ENCODE data around the gene CELF2.
A peak's percentile ranks its signal among the peaks of the same experiment; 100 is the strongest.

The CELF2 gene

DNA sequence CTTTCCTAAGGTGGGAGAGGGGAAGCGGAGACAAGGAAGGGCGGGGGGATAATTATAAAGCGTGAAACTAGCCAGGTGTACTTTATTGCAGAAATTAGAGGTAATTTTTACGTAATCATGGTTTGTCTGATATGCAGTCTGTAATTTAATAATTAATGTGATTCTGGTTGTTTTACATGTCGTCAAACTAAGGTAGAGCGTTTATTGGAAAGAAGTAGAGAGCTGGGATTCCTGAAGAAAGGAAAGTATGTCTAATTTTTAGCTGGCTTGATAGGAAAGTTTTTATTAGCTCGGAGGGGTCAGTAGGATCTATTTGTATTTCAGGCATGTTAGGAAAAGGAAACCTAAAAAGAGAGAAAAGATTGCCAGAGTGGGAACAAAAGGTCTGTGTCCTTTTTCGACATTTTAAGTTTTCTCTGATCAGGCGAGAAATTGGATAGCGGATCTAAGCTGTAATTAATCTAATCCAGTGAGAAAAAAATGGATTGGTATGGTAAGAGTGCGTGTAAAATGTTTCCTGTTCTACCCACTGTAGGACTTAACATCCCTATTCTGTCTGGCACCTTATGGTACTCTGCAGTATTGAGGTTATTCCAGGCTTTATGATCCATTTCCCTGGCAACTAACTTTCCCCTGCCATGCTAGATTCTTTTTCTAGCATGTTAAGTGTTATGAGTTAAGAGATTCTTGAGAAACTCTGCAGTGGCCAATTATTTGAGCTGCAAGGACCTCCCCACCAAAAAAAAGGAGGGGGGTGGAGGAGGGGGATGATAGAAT lies 1.4 kb downstream of the CELF2 start:
- no peak for DNase-seq
- intact Hi-C loops (cut with DNase I) = no loop called here

DNA sequence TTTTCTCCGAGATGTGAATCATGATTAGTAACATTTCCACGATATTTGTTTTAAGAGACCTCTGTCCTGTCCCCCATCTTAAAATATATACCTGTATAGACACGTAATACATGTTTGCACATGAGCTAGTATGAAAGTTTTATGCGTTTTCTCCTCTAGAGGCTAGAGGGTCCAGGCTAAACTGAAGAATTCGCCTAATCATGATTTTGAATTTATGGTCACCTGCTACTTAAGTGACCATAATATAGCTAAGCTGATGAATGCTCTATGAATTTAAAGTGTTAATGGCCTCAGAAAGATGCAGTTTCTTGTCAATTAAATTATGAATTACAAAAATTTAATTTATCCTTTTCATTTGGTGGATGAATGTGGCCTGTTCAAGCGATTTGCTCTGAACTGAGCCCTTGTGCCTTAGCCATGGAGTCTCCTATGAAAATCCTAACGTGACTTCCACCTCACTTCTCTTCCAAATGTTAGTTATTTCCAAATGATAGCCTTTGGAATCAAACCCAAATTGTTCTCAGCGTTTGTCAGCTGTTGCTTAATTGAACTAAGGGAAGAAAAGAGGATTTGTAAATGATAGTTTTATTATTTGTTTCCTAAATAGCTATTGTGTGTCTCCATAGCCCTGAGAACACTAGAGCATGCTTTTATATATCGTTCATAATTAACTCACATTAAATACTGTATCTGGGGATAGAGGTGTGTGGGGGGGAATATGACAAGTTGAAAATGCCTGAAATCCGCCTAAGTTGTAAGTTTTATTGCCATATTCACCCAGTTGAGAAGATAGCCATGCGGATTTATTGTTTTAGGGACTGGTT lies 2.3 kb downstream of the CELF2 start:
- intact Hi-C loops (cut with DNase I) = no loop called here
- no peak for DNase-seq

DNA sequence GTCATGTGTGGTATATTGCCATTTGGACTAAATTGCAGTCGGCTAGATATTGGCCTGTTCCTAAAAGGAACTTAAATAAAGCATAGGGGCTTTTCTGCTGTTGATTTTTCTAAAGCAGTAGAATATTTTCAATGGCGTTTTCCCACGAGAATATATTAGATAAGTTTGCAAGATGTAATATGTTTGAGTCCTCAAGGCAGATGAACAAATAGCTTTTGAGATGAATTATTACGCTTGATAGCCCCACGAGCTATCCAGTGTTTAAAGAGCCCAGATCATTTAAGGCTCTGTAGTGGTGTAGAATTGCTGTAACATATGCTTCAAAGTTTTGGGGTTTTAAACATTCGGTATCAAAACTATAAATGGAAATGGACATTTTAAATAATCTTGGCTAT lies 2.9 kb downstream of the CELF2 start:
- intact Hi-C loops (cut with DNase I) = no loop called here
- DNase-seq = no peak

DNA sequence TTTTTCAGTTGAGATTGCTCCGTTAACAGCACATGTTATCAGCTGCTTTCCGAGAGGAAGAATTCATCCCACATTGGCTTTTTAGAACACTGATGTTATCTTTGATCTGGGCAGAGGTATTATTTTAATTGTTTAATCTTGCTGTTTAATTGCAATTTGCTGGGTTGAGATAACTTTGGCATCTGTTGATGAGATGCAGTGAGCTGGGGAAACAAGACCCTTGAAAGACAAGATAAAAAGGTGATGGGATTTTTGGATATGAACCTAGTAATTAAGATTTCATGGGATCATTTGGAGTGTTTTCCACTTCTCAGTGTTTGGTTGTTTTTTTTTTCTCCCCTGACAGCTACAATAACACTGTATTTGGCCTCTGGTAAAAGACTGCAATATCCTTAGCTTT lies 4.5 kb downstream of the CELF2 start:
- DNase-seq = no peak
- intact Hi-C loops (cut with DNase I) = no loop called here

DNA sequence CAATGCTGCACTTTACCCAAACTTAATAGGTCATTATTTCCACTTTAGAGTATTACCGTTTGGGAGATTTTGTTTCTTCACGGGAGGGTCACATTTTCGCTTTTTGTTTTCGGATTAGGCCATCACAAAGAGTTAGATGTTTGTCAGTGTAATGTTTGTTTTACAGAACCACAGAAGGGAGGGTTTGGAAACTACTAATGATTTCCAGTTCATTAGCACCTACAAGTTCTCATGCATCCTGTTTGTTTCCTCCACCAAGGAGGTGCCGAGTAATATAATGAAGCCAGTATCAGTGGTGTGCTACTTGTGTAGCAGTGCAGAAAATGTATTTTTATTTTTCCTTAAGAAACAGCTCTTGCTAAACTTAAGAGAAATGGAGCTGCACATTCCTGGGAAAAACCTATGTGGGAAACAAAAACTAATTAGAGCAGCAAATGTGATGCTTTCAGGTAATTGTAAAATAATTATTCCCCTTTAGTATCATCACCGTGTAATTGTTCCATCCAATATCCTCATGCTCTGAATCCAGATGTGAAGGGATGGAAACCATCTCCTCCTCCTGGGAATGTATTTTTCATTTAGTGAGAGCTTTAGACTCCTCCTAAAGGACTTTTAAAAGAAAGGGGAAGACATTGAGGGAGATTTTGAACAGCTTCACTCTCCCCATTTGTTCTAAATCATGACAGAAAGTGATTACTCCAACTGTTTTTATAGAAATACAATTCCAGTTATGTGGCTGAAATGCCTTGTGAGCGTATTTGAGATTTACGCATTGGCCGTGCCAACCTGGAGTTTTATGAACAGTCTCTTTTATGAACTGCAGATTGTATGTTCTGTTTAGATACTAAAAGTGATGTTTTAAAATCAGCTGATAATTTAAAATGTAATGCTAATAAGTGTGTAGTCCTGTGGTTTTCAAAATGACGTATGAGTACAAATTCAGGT lies 5.6 kb downstream of the CELF2 start:
- DNase-seq = no peak
- intact Hi-C loops (cut with DNase I) = no loop called here

DNA sequence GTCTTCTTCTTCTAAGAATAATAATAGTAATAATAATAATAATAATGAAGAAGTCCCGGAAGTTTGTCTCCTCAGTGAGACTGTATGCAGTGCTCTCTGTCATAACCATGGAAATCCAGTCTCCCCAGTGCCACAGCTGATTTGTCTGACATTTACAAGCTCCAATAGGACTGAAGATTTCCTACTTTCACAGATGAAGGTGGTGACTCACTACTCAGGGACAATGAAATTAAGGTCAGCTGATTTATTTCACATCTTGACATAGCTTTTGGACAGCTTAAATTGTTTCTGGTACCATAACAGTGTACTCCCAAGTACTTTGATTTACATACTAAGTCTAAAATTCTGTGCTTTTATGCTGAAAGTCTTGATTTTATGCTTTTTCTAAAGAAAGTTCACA lies 6.9 kb downstream of the CELF2 start:
- intact Hi-C loops (cut with DNase I) = no loop called here
- no peak for DNase-seq

DNA sequence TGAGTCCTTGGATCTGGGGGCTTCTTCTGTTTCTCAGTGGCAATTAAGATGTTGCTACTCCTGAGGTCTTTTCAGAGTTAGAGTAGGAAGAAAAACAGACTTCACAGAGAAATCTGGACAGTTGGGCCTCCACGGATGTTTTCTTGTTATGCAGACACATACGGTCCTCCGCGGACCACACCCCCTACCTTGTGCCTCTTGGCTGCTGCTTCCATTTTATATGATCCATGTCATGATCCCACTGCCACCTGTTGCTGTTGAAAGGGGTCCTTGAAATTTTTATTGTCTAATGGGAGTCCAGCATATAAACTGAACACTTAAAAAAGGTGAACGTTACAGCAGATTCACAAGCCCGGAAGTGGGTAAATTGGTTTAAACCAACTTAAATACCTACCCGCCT lies 8.3 kb downstream of the CELF2 start:
- no peak for DNase-seq
- intact Hi-C loops (cut with DNase I) = no loop called here

DNA sequence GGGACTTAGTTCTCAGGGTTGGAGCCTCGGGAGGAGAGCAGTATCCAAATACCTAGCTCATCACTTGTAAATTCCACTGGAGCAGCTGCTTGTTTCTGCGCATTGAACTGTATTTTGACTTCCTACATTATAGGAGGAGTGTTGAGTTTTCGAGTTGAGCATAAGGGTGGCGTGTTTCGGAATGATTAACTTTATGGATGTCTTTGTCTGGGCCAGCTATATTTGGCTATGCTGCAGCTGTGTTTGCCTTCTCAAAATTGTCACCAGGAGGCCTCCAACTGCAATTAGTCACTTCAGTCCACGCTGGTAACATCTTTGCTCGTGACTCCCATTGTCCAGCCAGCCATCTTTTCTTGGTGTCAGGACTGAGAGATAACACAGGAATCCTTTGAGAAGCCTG lies 9.1 kb downstream of the CELF2 start:
- no peak for DNase-seq
- intact Hi-C loops (cut with DNase I) = no loop called here

DNA sequence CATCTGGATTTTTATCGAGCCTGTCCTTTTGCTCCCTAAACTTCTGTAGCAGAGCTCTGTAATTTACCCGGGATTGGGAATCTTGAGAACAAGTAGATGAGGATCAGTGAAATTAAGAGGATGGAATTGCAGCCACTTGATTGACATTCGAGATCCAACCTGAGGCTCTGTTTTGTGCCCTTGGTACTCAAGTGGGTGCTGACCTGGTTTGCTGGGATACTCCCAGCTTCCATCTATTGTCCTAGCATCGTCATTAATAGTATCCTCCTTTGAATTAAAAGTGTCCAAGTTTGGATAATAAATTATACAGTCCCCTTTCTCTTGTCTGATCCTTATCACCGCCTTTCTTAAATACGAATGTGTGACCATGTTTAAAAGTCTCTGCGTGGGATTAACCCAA lies 17.1 kb downstream of the CELF2 start:
- no peak for DNase-seq
- intact Hi-C loops (cut with DNase I) = no loop called here

DNA sequence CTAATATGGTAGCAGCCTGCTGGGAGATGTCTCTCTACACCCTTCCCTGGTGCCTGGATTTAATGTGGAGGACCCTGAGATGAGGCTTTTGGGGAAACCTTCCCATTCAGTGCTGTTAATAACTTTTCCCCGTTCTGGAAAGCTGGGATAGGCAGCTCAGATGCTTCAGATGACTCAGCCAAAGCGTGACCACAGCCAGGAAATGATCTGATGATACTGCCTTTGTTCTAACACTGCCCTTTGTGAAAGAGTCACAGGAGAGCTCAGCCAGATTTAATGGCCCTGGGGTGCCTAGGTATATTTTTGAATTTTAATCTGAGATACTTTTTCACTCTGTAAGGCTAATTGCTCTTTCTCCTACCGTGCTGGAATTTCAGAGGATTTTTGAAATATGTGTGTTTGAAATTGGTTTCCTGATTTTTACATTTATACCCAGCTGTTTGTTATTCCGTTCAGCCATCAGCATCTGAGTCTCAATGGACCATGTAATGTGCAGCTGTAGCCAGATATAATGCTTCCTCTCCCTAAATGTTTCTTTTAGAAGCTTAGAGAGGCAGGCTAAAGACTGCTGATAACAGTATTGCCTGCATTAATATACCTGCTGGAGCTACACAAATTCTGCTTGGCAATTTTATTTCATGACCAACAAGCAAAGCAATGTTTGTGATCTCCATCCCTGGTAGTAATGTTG lies 17.8 kb downstream of the CELF2 start:
- DNase-seq = no peak
- intact Hi-C loops (cut with DNase I) = no loop called here

DNA sequence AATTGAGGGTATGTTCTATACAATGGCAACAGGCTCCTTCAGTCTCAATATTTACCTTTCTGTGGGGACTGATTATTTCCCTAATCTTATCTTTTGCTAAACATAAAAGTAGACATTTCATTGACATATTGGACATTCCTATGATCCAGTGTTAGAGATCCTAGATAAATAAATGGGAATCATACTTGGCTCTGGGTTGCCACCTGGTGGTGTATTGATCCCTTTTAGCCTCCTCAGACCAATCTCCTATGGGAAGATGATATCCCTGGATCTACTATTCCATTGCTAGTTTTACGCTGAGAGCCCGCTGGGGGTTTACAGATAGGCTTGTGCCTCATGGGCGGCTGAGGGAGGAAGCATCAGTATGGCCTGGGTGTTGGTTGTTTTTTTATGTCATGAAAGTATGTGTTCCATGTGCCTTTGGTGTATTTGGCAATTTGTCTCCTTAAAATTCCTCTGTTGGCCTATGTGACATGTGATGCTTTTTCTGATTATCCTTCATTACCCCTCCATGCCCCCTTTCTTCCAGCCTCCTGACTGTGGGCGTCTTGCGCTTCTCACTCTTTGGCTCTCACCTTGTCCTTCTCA lies 18.8 kb downstream of the CELF2 start:
- DNase-seq = peak in 10 of 42 donors; percentile 31 to 68 (median 48)
- intact Hi-C loops (cut with DNase I) = no loop called here

DNA sequence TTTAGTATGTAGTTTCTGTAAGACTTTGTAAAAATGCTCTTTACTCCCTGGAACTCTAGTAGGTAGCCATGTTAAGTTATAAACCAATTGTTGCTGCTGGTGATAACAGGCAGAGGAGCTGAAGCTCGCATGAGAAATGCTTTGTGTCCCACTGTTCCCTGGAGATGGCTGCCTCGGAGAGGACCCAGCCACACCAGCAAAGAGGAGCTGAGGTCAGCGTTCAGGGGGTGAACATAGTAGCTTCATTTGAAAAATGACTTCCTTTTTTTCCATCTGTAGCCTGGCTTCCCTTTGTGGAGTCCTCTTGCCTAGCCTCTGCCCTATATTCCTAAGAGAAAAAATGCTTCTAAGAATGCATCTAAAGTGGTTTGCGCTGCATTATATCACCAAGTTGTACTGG lies 20.3 kb downstream of the CELF2 start:
- intact Hi-C loops (cut with DNase I) = no loop called here
- DNase-seq = no peak

DNA sequence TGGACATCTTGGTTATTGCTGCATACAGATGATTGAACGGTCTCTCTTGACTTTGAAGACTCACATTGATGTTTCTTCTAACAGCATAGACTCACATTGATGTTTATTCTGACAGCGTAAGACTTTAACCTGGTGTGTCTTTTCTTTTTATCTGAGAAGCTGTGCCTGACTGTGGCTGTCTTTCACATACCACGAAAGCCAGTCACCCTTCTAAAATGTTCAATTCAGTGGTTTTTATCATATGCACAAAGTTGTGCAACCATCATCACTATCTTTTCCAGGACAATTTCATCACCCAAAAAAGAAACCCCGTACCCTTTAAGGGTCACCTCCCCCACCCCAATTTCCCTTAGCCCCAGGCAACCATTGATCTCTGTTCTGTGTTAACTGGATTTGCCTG lies 24.7 kb downstream of the CELF2 start:
- intact Hi-C loops (cut with DNase I) = loop anchor here (10.0 kb wide), 1 partner anchor 162 kb away; no protein-coding TSS in a partner anchor

DNA sequence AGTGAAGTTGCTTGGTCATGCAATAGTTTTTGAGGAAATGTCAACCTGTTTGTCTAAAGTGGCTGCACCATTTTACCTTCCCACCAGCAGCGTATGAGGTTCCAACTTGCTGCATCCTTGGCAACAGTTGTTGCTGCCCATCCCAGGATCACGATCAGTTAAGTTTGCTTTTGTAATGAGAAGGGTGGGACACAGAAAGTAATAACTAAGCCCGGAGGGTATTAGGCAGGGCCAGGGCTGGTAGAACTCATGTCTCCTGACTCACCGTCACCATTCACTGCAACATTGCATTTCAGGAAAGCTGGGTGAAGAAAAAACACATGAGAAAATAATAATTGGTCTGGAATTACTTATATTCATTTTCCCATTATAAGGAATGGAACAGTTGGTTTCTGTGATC lies 25.4 kb downstream of the CELF2 start:
- intact Hi-C loops (cut with DNase I) = loop anchor here (10.0 kb wide), 1 partner anchor 162 kb away; no protein-coding TSS in a partner anchor
- no peak for DNase-seq

More for the DNA sequence above, 24.7 kb downstream of the CELF2 start:
- no peak for DNase-seq

DNA sequence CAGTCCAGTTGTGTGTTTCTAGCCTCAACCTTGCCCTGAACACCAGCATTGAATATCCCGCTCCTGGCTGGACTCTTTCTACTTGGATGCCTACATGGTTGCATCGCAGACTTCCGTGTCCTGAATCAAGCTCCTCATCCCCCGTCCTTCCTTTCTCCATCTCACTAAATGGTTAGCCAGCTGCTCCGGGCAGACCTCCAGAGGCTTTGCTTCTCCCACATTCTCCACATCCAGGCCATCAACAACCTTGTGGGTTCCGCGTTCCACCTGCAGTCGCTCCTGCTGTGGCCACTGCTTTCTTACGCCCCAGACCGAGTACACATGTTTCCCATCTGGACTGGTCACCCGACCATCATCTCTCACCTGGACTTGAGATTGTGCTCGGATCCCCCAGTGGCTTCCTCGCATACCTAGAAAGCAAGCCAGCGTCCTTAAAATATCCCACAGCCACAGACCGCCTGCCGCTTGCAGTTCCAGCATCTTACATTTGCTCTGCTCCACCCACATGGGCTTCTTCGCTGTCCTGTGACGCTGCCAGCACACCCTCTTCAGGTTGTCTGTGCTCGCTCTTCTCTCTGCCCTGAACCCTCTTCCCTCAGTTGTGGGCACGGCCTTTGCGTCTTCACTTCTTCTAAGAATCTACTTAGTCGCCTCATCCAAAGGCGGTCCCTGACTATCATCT lies 25.9 kb downstream of the CELF2 start:
- peak in 10 of 42 donors; percentile 33 to 68 (median 49) for DNase-seq
- intact Hi-C loops (cut with DNase I) = loop anchor here (10.0 kb wide), 1 partner anchor 161 kb away; no protein-coding TSS in a partner anchor

DNA sequence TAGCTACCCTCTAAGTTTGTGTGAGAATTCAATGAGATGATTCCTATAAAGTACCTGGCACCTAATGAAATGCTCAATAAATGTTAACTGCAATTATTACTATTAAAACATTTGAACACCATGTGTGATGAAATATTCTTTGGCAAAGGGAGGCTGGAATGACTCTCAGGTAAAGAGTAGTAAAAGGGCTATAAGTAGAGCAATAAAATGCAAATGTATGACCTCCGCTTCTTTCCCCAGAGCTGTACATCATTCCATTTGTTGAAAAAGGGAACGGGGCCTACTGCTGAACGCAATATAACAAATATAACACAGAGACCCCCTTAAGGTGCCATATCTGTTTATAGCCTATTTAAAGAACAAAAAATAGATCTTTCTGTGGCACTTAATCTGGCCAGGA lies 27.8 kb downstream of the CELF2 start:
- DNase-seq = no peak
- intact Hi-C loops (cut with DNase I) = loop anchor here (10.0 kb wide), 1 partner anchor 159 kb away; no protein-coding TSS in a partner anchor

DNA sequence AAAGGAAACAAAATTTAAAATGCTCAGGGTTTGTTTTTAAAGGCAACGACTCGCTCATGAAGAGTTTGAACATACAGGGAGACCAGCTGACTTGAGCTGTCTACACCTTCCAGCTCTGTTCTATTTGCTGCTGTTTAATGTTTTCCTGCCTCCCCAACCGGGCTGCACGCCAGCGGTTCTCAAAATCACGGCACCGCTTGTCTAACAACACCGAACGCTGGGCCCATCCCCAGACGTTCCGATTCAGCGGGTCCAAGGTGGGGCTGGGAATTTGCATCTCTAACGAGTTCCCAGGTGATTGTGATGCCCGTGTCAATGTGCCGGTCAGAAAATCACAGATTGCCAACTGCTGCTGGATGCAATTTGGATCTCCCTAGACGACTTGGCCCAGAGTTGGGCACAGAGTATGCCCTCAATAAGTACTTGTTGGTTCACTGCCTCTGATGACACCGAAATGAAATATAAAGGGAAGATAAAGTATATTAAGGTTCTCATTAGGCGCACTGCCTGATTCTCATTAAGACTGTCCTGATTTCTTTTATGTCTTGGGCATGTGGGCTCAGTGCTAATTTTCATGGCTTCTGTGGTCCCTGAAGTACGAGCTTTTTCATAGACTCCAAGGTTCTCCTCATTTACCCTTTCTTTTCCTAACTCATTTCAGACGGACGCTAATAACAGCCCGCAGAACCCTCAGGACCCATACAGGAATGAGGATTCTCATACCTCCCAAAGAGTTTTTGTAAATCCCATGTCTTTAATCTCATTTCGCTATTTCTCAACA lies 28.5 kb downstream of the CELF2 start:
- intact Hi-C loops (cut with DNase I) = loop anchor here (10.0 kb wide), 1 partner anchor 159 kb away; no protein-coding TSS in a partner anchor
- peak in 7 of 42 donors; percentile 25 to 46 (median 32) for DNase-seq
